ENCODE data around the gene RAB11FIP5. TPM values are rescaled to one million over a fixed set of nuclear protein-coding genes. Genes with fewer than 3 reads are reported as not detected.

RAB11FIP5 gene
- total and polyA plus RNA-seq, 7 experiments from 2014 or later = 5.6 to 13.2 (median 11.2) TPM

DNA sequence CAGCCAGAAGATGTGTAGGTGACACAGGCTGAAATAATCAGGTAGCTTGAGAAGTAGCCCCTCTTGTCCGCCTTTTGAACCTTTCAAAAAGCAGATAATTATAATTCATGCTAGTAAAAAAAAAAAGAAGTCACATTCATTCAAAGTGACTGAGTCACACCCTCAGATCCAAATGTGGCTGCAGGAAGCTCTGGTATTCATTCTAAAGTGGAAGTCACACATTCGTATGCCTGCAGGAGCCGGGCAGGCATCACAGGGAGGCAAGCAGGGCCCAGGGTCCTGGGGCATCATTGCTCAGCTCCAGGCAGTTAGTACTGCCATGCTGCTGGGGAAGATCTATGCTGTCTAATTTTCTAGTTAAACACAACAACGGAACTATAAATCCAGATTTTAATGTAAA, 21.7 kb upstream of the RAB11FIP5 start:
- no peak overlapping the region for H3K4me3 ChIP-seq (ENCODE audit: low read length)
- no peak overlapping the region for H3K27ac Mint-ChIP-seq
- DNase-seq (no peak), ATAC-seq (no peak)
- no peaks in the 10 kb centered on the region for H3K27me3 ChIP-seq (ENCODE audit: control insufficient read depth in 2 of 2, insufficient read depth in 2 of 2, low read length in 2 of 2)
- H3K4me3 Mint-ChIP-seq = no peak overlapping the region
- H3K36me3 Mint-ChIP-seq = no peaks in the 10 kb centered on the region
- H3K27me3 Mint-ChIP-seq = peaks cover 0 to 14% (median 4%) of the 10 kb centered on the region in 5 donors
- no peaks in the 10 kb centered on the region for H3K4me1 Mint-ChIP-seq
- H3K9me3 ChIP-seq (ENCODE audit: control insufficient read depth in 2 of 3, low read length in 3 of 3) = no peaks in the 10 kb centered on the region
- no peaks in the 10 kb centered on the region for H3K36me3 ChIP-seq (ENCODE audit: control insufficient read depth in 2 of 3, insufficient read depth in 3 of 3, low read length in 3 of 3)
- ChIA-PET CTCF (interaction anchor here (0.6 to 1.5 kb wide), 2 partner anchors 30 to 576 kb away, joined by 3 read pairs; no protein-coding TSS in a partner anchor), POLR2A (no interaction called here)
- no peaks in the 10 kb centered on the region for H3K4me1 ChIP-seq (ENCODE audit: control insufficient read depth in 2 of 2, insufficient read depth in 2 of 2, low read length in 2 of 2)
- no peak overlapping the region for H3K27ac ChIP-seq (ENCODE audit: low read depth, low read length)
- intact Hi-C loops (cut with micrococcal nuclease) = no loop called here
- H3K9me3 Mint-ChIP-seq = no peaks in the 10 kb centered on the region

GRCh38 chr2:73133566-73134197, 20.9 kb upstream of the RAB11FIP5 start:
- Histone ChIP-seq H3K4me3 (ENCODE audit: low read length) (no peak overlapping the region), H3K27ac (ENCODE audit: low read depth, low read length) (no peak overlapping the region), H3K27me3 (ENCODE audit: control insufficient read depth in 2 of 2, insufficient read depth in 2 of 2, low read length in 2 of 2) (no peaks in the 10 kb centered on the region), H3K36me3 (ENCODE audit: control insufficient read depth in 2 of 3, insufficient read depth in 3 of 3, low read length in 3 of 3) (no peaks in the 10 kb centered on the region), H3K9me3 (ENCODE audit: control insufficient read depth in 2 of 3, low read length in 3 of 3) (no peaks in the 10 kb centered on the region), H3K4me1 (ENCODE audit: control insufficient read depth in 2 of 2, insufficient read depth in 2 of 2, low read length in 2 of 2) (no peaks in the 10 kb centered on the region)
- Mint-ChIP-seq H3K4me3 (no peak overlapping the region), H3K9me3 (no peaks in the 10 kb centered on the region), H3K27me3 (peaks cover 0 to 16% (median 12%) of the 10 kb centered on the region in 5 donors), H3K27ac (peak overlapping the region in 1 of 9 donors; percentile 3), H3K4me1 (no peaks in the 10 kb centered on the region), H3K36me3 (no peaks in the 10 kb centered on the region)
- intact Hi-C loops (cut with micrococcal nuclease) = no loop called here
- ATAC-seq (no peak), DNase-seq (no peak)
- ChIA-PET POLR2A (no interaction called here), CTCF (interaction anchor here (0.6 to 1.5 kb wide), 2 partner anchors 31 to 575 kb away, joined by 3 read pairs; no protein-coding TSS in a partner anchor)

DNA sequence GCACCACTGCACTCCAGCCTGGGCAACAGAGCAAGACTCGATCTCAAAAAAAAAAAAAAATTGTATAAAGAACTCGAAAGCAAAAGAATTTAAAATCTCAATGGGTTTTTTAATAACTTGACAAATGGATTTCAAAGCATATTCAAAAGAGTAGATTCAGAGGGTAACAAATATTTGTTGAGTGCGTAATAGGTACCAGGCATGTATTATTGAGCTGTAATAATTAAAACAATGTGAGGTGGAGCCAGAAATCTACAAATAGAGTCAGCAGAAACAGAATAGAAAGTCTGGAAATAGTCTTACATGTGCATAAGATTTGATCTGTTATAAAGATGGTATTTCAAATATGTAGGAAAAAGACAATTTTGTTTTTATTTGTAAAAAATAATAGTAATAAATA, 19.1 kb upstream of the RAB11FIP5 start:
- no peak overlapping the region for H3K27ac Mint-ChIP-seq
- H3K27ac ChIP-seq (ENCODE audit: low read depth, low read length) = no peak overlapping the region
- DNase-seq (no peak), ATAC-seq (no peak)
- no peak overlapping the region for H3K4me3 Mint-ChIP-seq
- POLR2A ChIA-PET = no interaction called here
- intact Hi-C loops (cut with micrococcal nuclease) = no loop called here
- H3K4me1 Mint-ChIP-seq = no peaks in the 10 kb centered on the region
- H3K4me1 ChIP-seq (ENCODE audit: control insufficient read depth in 2 of 2, insufficient read depth in 2 of 2, low read length in 2 of 2) = no peaks in the 10 kb centered on the region
- H3K36me3 ChIP-seq (ENCODE audit: control insufficient read depth in 2 of 3, insufficient read depth in 3 of 3, low read length in 3 of 3) = no peaks in the 10 kb centered on the region
- no peaks in the 10 kb centered on the region for H3K36me3 Mint-ChIP-seq
- CTCF ChIA-PET = no interaction called here
- H3K4me3 ChIP-seq (ENCODE audit: low read length) = no peak overlapping the region
- H3K9me3 Mint-ChIP-seq = no peaks in the 10 kb centered on the region
- H3K27me3 Mint-ChIP-seq = peaks cover 0 to 16% (median 13%) of the 10 kb centered on the region in 5 donors
- no peaks in the 10 kb centered on the region for H3K27me3 ChIP-seq (ENCODE audit: control insufficient read depth in 2 of 2, insufficient read depth in 2 of 2, low read length in 2 of 2)
- no peaks in the 10 kb centered on the region for H3K9me3 ChIP-seq (ENCODE audit: control insufficient read depth in 2 of 3, low read length in 3 of 3)

DNA sequence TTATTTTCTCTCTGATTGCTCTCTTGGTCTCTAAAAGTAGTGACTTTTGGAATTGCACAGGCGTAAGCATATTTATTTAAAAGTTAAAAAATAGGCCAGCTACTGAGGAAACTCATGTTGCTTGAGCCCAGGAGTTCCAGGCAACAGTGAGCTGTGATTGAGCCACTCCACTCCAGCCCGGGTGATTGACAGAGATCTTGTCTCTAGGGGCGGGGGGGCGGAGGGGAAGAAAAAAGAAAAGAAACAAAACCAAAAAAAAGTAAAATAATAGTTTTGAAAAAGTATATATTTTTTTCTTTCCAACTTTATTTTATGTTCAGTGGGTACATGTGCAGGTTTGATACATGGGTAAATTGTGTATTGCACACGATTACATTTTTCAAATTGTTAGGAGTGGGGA, 18.0 kb upstream of the RAB11FIP5 start:
- no peak overlapping the region for H3K27ac ChIP-seq (ENCODE audit: low read depth, low read length)
- no peaks in the 10 kb centered on the region for H3K9me3 ChIP-seq (ENCODE audit: control insufficient read depth in 2 of 3, low read length in 3 of 3)
- no peak overlapping the region for H3K4me3 Mint-ChIP-seq
- CTCF ChIA-PET = interaction anchor here (0.7 kb wide), 1 partner anchor 268 kb away, joined by 3 read pairs; no protein-coding TSS in a partner anchor
- H3K27me3 Mint-ChIP-seq = peaks cover 2 to 23% (median 16%) of the 10 kb centered on the region in 5 donors
- H3K27me3 ChIP-seq (ENCODE audit: control insufficient read depth in 2 of 2, insufficient read depth in 2 of 2, low read length in 2 of 2) = no peaks in the 10 kb centered on the region
- intact Hi-C loops (cut with micrococcal nuclease) = no loop called here
- H3K4me1 ChIP-seq (ENCODE audit: control insufficient read depth in 2 of 2, insufficient read depth in 2 of 2, low read length in 2 of 2) = no peaks in the 10 kb centered on the region
- no peak for ATAC-seq
- H3K36me3 ChIP-seq (ENCODE audit: control insufficient read depth in 2 of 3, insufficient read depth in 3 of 3, low read length in 3 of 3) = no peaks in the 10 kb centered on the region
- no peak overlapping the region for H3K4me3 ChIP-seq (ENCODE audit: low read length)
- H3K27ac Mint-ChIP-seq = no peak overlapping the region
- peaks cover 0 to 4% (median 0%) of the 10 kb centered on the region in 5 donors for H3K36me3 Mint-ChIP-seq
- no peaks in the 10 kb centered on the region for H3K4me1 Mint-ChIP-seq
- POLR2A ChIA-PET = no interaction called here
- no peak for DNase-seq
- H3K9me3 Mint-ChIP-seq = peaks cover 0 to 5% (median 0%) of the 10 kb centered on the region in 11 donors

DNA sequence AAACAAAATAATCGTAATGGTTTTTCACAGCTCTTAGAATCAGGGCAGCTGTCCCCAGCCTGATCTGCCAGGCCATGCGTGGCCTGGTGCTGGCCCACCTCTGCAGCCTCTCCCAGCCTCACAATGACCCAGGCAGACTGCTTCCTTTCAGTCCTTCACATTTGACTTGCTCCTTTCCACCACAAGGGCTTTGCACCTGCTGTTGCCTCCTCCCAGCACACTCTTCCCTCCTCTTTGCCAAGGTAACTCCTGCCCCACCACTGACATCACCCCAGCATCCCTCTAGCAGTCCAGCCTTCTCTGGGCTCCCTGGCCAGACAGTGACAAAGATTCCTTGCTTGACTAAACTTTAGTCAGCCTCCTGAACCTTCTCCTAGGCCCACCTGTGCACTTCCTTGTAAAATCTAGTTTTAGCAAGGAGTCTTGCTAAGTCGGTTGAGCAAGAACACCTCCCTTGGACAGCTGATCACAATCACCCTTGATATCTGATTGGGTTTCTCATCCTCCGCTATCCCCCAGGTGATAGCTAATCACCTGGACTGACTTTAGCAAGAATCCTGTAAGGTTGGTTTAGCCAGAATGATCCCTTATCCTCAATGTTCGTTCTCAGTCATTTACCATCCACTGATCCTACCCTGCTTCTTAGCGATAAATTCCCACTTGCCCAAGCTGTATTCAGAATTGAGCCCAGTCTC, 16.2 kb upstream of the RAB11FIP5 start:
- H3K4me3 Mint-ChIP-seq = no peak overlapping the region

GRCh38 chr2:73122536-73122935, 9.8 kb upstream of the RAB11FIP5 start:
- POLR2A ChIA-PET = no interaction called here
- H3K27ac Mint-ChIP-seq = no peak overlapping the region

More for the DNA sequence above, 16.2 kb upstream of the RAB11FIP5 start:
- Histone ChIP-seq H3K36me3 (ENCODE audit: control insufficient read depth in 2 of 3, insufficient read depth in 3 of 3, low read length in 3 of 3) (no peaks in the 10 kb centered on the region), H3K4me3 (ENCODE audit: low read length) (no peak overlapping the region), H3K27me3 (ENCODE audit: control insufficient read depth in 2 of 2, insufficient read depth in 2 of 2, low read length in 2 of 2) (no peaks in the 10 kb centered on the region), H3K4me1 (ENCODE audit: control insufficient read depth in 2 of 2, insufficient read depth in 2 of 2, low read length in 2 of 2) (no peaks in the 10 kb centered on the region), H3K9me3 (ENCODE audit: control insufficient read depth in 2 of 3, low read length in 3 of 3) (no peaks in the 10 kb centered on the region), H3K27ac (ENCODE audit: low read depth, low read length) (no peak overlapping the region)
- no peak overlapping the region for H3K27ac Mint-ChIP-seq
- peaks cover 0 to 6% (median 0%) of the 10 kb centered on the region in 5 donors for H3K36me3 Mint-ChIP-seq
- no peak for ATAC-seq
- CTCF ChIA-PET = interaction anchor here (0.7 kb wide), 1 partner anchor 17 kb away, joined by 4 read pairs; no protein-coding TSS in a partner anchor
- intact Hi-C loops (cut with micrococcal nuclease) = no loop called here
- H3K4me1 Mint-ChIP-seq = no peaks in the 10 kb centered on the region
- no peak for DNase-seq
- peaks cover 13 to 24% (median 20%) of the 10 kb centered on the region in 5 donors for H3K27me3 Mint-ChIP-seq
- peaks cover 0 to 9% (median 0%) of the 10 kb centered on the region in 11 donors for H3K9me3 Mint-ChIP-seq
- POLR2A ChIA-PET = no interaction called here

More at GRCh38 chr2:73122536-73122935, 9.8 kb upstream of the RAB11FIP5 start:
- H3K27ac ChIP-seq (ENCODE audit: low read depth, low read length) = no peak overlapping the region
- Mint-ChIP-seq H3K4me1 (peaks cover 0 to 3% (median 0%) of the 10 kb centered on the region in 7 donors), H3K4me3 (no peak overlapping the region), H3K36me3 (peaks cover 0 to 10% (median 0%) of the 10 kb centered on the region in 5 donors), H3K9me3 (peaks cover 0 to 9% (median 0%) of the 10 kb centered on the region in 11 donors), H3K27me3 (peaks cover 26 to 33% (median 26%) of the 10 kb centered on the region in 5 donors)
- H3K36me3 ChIP-seq (ENCODE audit: control insufficient read depth in 2 of 3, insufficient read depth in 3 of 3, low read length in 3 of 3) = no peaks in the 10 kb centered on the region
- ATAC-seq (no peak), DNase-seq (no peak)
- no peaks in the 10 kb centered on the region for H3K27me3 ChIP-seq (ENCODE audit: control insufficient read depth in 2 of 2, insufficient read depth in 2 of 2, low read length in 2 of 2)
- H3K9me3 ChIP-seq (ENCODE audit: control insufficient read depth in 2 of 3, low read length in 3 of 3) = no peaks in the 10 kb centered on the region
- CTCF ChIA-PET = no interaction called here
- no peak overlapping the region for H3K4me3 ChIP-seq (ENCODE audit: low read length)
- intact Hi-C loops (cut with micrococcal nuclease) = no loop called here
- H3K4me1 ChIP-seq (ENCODE audit: control insufficient read depth in 2 of 2, insufficient read depth in 2 of 2, low read length in 2 of 2) = no peaks in the 10 kb centered on the region

Measured in naive thymus-derived CD4-positive, alpha-beta T cell (primary cell).